Hematopoietic multipotent progenitor cell treated with erythropoietin and hydrocortisone succinate and interleukin-3 and kit ligand, for 6 days (in vitro differentiated cells): ENCODE measurements around the gene NCF2.

Experiments
- DNase-seq: peaks from one replicate; pipeline ENCODE4 v3.0.0-alpha.2; 2015

The NCF2 gene

DNA sequence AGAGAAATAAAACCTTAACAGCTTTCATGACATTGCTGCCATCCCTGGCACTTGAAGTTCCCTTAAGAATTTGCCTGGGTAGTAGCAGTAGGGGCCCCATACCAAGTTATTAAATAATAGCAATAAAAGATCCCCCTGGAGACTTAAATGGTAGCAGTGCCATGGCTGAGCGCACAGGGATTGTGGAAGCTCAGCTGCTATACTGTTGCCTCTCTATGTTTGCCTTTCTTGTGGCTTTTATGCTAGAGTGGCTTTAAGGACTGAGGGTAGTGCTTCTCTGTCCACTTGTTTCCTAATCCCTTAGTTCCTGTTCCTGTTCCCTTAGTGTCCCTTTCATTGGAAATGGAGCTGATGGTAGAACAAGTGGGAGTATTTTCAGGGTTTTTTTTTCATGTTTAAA is 42.1 kb downstream of the NCF2 start:
- DNase-seq, result no peak

DNA sequence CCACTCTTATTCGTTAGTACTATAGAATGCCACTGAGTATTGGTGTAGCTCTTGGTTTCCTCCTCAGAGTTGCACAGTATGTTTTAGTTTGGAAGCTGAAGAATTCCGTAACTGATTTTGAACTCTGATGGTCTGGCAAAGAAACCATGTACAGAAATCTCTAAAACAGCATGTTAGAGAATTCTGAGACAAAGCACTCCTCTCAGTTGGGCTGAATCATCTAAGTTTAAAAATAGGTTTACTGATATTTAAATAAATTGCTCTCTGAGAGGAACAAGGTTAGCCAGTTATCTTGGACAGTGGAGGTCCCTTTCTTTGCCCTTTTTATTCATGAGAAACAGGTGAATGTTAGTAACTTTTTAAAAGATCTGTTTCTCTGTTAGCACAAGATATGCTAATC is 43.8 kb downstream of the NCF2 start:
- no peak for DNase-seq

DNA sequence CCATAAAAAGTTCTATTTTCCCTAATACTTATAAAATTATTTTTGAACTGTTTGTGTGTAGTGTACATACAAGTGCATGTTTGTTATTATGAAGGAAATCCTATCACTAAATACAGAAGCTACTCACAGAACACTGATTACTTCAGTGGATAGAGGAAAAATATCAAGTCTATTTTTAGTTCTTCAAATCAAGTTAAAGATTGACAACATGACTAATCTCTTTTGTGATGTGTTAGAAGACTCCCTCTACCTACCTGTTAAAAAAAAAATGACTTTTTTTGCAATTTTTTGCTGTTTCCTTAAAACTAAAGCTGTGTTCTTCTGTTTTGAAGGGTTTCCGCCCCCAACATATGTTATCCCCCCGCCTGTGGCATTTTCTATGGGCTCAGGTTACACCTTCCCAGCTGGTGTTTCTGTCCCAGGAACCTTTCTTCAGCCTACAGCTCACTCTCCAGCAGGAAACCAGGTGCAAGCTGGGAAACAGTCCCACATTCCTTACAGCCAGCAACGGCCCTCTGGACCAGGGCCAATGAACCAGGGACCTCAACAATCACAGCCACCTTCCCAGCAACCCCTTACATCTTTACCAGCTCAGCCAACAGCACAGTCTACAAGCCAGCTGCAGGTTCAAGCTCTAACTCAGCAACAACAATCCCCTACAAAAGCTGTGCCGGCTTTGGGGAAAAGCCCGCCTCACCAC is 45.5 kb downstream of the NCF2 start:
- DNase-seq, result no peak

DNA sequence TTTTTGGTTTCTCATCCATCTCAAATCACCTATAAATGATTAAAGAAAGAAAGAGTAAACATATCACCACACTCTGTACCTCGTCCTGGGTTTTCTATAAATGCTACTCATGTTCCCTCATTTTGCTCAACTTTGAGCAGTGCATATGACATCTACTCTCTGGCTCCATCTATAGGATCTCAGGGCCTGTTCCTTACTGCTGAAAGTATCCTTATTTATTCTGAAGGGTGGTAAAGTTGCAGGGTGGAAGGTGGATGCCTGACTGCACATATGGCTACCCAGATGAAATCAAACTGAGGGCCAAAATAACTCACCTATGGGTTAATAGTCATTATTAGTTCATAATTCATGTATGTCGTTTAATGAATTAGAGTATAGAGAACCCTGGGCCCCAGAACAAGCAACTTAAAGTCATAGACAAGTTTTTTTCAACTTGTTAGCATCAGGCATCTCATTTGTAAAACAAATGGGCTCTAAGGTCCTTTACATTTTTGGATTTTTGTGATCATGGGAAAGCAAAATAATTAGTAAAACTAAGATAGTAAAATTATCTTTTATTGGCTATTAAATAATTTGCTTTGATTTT is 46.5 kb downstream of the NCF2 start:
- DNase-seq, result peak; percentile 85

DNA sequence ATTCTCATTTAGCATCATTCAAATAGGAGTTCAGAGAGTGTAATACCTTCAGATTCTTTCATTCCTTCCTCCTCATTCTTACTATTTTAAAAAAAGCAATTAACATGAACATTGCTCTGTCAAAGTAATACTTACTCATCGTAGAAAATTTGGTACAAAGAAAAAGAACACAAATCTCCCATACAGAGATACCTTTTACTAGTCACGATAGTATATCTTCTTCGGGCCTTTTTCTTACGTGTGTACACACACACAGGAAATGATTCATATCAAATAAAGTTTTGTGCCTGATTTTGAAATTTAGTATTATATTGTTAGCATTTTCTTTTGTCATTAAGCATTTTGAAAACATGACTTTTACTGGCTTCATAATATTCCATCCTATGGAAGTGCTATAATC is 52.9 kb downstream of the NCF2 start:
- no peak for DNase-seq

DNA sequence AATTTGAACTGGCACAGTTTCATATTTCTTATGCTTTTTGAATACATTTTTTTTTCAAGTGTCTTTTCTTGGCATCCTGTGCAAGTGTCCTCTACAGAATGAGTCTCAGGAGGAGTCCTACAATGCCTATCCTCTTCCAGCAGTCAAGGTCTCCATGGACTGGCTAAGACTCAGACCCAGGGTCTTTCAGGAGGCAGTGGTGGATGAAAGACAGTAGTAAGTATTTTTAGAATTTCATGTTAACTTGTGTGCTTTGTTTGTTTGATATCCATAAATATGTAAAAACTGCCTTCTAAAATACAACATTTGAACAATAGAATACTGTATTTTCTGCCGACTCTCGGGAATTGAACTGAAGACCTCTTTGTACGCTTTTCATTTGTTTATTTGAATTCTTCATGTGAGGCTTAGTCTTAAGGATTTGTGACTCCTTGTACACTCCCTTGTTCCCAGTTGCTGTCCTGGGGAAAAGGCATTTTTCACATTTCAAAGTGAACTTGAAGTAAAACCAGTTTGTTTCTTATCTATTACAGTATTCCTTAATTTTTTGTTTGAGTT is 56.6 kb downstream of the NCF2 start:
- no peak for DNase-seq

DNA sequence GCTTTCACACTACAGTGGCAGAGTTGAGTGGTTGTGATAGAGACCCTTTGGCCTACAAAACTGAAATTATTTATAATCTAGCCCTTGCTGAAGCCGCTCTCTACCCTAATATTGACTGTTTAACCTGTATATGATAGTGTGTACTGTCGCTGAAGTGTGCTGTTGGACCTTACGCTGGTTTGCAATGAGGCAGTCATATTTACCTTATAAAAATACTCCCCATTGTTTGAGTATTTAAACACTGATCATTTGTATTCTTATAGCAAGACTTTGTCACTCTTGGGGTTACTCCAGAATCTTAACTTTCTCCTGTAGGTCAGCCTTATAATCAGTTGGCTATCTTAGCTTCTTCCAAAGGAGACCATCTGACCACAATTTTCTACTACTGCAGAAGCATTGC is 61.7 kb downstream of the NCF2 start:
- no peak for DNase-seq

DNA sequence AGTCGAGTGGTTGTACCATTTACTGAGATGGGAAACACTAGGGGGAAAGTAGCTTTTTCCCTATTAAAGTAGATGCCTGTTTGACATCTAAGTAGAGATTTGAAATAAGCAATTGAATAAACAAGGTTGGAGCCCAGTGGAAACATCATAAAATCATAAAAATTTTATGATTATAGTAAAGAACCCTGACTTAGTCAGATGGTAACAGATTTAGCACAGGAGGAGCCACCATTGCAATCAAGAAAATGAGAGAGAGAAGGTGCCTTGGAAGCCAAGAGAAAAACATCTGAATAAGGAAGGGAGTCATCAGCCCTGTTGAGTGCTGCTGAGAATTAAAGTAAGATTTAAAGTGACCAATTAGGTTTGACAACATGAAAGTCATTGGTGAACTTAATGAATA is 68.2 kb downstream of the NCF2 start:
- DNase-seq, result no peak

DNA sequence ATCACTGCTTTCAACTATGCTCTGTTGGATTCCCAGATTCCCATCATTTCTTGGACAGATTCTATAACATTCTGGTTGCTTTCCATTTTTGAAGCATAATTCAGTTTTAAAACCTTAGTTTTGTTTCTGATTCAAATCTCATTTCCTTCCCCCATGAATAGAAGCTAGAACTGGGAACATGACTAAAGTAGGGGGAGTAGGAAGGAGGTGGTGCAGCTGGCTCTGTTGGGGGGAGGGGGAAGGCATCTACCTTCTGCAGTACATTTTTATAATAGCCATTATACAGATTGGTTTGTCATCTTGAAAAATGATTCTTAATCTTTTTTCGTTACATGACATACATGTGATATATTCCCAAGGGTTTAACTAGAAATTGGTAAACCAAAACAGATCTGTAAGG is 69.9 kb downstream of the NCF2 start:
- DNase-seq, result no peak

DNA sequence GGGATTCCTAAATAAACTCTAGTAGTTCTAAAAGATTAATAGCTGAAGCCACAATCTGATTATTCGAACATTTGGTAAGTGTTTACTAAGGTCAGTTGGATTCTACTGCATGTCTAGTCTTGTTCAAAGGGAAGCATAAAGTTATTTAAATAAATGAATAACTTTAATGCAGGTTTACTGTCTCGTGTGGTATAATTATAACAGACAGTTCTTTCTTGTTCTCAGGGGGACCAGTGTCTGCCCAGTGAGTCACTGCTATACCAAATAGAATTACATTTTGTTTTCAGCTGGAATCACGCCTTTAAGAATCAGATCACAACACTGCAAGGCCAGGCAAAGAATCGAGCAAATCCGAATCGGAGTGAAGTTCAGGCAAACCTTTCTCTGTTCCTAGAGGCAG is 72.9 kb downstream of the NCF2 start:
- DNase-seq, result no peak

DNA sequence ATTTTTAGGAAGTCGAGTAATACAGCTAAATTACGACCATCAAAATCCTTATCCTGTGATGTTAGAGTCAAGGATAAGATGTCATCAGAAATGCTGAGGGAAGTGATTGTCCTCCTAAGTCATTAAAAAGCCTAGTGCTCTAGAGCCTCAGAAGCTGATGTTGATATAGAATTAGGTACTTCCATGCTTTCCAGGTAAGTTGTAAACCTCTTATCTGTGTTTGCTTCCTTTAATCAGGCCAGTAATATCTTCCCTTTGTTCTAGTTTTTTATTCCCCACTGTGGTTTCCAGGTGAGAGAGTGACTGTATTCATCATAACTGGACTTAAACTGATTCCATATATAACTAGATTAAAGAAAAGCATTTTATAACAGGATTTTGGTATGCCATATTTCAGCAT is 73.5 kb downstream of the NCF2 start:
- DNase-seq, result no peak

DNA sequence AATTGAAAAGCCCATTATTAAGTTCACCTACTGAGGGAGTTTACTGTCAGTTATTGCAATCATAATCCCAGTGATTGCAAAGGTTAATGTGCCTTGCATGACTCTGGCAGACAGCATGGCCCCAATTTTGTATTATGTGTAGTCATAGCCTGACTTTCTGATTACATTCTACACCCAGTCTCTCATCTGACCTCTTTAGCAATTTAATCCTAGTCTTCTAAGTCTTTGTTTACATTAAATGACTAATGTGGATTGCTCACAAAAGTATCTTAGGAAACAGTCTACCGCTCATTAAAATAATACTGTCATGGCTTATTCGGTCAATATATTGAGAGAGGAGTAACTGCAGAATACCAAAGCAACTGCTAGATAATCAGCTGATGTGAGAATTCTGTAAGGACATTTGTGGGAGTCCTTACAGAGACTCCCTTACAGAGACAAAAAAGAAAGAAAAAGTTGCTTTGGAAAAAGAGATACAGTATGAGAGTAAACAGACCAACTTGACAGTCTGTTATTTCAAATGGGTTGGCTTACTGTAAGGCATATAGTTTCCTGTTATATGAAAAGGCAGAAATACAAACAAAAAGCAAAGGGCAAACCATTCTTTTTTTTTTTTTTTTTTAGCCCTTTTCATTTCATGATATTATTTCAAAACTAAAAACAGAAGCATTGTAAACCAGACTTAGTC is 75.1 kb downstream of the NCF2 start:
- DNase-seq, result no peak

DNA sequence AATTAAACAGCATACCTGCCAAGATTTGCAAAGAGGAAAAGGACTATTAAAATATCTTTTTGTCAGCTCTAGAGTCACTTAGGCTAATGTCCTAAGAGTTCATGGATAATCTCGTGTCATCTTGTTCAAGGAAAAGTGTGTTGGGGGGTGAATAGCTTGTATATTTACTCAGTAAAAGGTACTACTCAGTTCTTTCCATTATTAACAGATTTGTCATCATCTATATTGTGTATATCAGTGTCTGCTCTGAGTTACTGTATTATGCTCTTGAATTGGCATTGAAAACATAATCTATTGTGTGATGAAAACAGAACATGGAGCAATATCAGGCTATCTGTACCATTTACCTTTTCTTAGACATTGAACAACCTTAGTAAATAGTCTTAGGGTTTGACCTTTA is 76.0 kb downstream of the NCF2 start:
- no peak for DNase-seq

DNA sequence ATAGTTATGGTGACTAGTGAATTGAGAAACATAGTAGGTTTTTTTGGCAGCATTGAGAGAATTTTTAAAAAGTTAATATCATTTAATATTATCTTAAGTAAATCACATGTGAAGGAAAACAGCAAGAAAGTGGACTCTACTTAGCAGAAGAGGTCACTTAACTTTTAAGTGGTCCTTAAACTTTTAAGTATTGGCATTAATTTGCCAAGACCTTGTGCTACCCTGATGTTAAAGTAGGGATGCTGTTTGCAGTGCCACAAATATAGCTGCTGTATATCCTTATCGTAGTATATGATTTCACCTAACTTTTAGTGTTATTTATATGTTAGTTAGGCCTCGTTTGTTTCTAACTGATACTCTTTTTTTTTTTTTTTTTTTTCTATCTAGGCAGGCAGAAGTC is 77.8 kb downstream of the NCF2 start:
- no peak for DNase-seq

DNA sequence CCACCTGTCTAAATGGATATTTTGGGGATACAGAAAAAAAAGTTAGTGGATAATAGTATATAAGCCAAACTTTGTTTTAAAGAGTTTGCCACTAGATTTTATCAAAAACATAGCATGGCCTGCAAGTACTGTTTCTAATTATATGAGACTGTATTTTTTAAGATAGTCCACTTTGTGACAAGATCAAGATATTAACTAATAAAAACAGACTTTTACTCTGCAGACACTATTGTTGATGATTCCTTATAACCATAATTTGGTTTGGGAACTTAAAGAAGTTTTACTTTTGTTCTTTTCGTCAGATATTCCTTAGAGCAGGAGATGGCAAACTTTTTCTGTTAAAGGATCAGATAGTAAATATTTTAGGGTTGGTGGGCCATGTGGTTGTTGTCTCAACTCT is 81.6 kb downstream of the NCF2 start:
- no peak for DNase-seq

DNA sequence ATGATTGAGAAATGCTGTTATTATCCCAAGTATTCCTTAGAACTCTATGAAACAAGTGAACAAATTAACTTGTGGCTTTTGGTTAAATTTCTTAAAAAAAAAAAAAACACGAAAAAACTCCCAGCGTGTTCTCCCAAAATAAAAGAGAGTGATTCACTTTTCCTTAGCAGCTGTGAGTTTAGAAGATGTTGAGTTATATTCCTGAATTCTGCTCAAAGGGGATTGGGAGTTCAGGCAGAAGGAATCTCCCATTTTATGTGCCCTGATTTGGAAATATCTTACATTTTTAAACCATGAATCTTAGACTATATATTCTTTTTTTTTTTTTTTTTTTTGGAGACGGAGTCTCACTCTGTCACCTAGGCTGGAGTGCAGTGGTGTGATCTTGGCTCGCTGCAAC is 83.7 kb downstream of the NCF2 start:
- no peak for DNase-seq
